CD4-positive, alpha-beta T cell treated with Interleukin-10 for 1 hour (primary cell): ENCODE results near the gene RHAG.
"Not testable (repeated sequence)": the region's sequence is repeated elsewhere in the genome, so short reads cannot be mapped to it uniquely, and the experiment has no call there.

Source experiments
- DNase-seq: peaks from one replicate; pipeline ENCODE4 v3.0.0-alpha.2; 2020

Gene RHAG

GRCh38 chr6:49635480-49635879 is 1.2 kb downstream of the RHAG start:
- no peak for DNase-seq

DNA sequence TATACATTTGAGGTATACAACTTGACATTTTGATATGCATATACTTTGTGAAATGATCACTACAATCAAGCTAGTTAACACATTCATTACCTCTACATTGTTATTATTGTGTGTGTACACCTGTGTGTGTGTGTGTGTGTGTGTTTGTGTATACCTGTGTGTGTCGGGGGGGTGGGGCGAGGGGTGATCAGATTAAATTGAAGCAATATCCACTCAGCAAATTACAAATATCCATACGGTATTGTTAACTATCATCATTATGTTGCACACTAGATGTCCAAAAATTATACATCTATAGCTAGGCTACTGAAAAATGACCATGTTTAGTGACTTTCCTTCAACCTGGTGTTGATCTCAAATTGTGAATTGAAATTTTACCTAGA is 1.8 kb downstream of the RHAG start:
- DNase-seq: no peak

DNA sequence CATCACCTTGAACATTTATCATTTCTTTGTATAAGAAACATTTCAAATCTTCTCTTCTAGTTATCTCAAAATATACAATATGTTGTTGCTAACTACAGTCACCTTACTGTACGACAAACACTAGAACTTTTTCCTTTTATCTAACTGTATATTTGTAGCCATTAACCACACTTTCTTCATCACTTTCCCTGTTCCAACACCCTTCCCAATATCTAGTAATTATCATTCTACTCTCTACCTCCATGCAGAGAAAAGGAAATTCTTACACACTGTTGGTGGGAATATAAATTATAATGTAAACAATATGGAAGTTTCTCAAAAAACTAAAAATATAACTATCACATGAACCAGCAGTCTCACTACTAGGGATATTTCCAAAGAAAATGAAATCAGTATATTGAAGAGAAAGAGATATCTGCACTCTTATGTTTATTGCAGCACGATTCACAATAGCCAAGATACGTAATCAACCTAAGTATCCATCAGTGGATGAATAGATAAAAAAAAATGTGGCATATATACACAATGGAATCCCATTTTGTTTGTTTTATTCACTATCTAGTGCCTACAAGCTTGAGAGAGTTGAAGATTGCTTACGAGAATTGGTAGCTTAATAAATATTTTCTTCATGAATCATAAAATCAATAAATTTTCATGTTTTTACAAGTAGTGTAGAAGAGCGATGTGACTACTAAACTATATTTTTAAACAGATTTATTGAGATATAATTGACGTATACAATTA is 2.4 kb downstream of the RHAG start:
- no peak for DNase-seq

- DNase-seq: no peak
Observed at GRCh38 chr6:49633541-49633940, 3.1 kb downstream of the RHAG start.

DNA sequence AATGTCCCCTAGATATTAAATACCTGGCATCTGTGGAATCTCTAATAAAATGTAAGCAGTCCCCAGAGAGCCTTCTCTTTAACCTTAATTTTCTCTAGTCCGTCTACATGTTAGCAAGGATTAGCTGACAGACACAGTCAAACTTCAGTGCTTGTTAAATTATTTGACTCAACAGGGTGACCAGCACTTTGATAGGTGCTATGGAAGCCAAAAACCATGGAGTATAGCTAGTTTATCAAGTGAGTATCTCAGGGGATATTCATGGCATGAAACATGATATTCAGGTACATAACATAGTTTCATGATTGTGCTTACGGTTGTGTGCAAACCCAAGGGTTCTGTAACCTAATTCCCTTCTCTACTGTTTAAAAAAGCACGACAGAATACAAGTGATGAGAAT is 3.9 kb downstream of the RHAG start:
- no peak for DNase-seq

GRCh38 chr6:49629485-49630088 is 7.1 kb downstream of the RHAG start:
- DNase-seq: not testable (repeated sequence)

DNA sequence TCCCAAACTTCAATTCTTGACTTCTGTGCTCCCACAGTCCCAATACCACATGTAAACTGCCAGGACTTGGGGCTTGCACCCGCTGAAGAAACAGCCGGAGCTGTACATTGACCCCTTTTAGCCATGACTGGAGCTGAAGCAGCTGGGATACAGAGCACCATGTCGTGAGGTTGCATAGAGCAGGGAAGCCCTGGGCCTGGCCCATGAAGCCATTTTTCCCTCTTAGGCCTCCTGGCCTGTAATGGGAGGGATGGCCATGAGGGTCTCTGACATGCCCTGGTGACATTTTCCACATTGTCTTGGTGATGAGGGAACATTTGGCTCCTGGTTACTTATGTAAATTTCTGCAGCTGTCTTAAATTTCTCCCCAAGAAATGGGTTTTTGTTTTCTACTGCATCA is 9.8 kb downstream of the RHAG start:
- no peak for DNase-seq

DNA sequence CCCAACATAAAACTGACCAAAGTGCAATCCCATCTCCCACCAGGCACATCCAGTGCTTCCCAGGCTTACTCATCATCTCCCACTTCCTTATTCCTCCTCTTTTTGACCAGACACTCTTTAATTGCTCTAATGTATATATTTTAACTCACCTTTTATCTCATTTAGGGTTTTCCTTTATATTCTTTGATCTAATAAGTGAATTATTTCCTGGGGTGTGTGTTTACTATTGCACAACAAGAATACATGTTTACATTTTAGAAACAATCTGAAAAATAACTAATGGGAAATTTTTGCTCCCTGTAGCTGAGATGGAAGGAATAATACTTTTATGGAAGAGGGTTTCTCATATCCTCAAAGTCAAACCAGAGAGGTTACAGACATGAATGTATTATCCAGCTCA is 18.4 kb downstream of the RHAG start:
- DNase-seq: no peak

GRCh38 chr6:49614144-49614543 is 22.5 kb downstream of the RHAG start:
- DNase-seq: not testable (repeated sequence)

- DNase-seq: no peak
Observed at GRCh38 chr6:49609285-49609684, 27.4 kb downstream of the RHAG start.

DNA sequence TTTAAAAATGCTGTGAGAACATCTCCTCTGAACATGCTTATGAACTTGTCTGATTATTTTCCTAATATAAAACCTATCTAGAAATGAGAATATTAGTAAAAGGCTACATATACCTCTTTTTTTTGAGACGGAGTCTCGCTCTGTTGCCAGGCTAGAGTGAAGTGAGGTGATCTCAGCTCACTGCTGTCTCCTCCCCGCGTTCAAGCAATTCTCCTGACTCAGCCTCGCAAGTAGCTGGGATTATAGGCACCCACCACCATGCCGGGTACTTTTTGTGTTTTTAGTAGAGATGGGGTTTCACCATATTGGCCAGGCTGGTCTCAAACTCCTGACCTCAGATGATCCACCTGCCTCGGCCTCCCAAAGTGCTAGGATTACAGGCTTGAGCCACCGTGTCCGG is 28.4 kb downstream of the RHAG start:
- not testable (repeated sequence) for DNase-seq

DNA sequence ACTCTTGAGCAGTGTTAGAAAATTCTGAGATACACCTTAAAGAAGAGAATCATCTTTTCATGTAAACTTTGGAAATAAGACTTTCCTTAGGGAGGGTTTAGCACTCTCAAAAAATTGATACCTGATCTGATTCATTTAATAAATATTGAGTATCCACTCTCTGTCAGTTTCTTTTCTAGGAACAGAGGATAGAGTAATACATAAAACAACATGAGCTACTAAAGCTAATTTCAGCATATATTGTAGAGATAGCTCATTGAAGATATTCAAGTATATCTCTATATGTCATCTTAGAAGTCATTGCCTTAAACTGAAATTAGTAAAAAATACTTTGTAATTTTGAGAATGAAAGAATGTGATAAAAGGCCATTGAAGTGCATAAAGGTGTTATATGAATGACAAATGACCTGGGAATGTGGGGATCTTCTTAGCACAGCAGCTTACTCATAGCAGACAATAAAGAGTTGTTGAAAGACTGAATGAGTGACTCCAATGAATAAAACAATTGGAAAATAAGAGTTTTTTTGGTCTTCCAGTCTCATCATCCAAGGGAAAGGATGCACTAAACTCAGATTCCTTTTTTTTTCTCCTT is 29.2 kb downstream of the RHAG start:
- DNase-seq: no peak

DNA sequence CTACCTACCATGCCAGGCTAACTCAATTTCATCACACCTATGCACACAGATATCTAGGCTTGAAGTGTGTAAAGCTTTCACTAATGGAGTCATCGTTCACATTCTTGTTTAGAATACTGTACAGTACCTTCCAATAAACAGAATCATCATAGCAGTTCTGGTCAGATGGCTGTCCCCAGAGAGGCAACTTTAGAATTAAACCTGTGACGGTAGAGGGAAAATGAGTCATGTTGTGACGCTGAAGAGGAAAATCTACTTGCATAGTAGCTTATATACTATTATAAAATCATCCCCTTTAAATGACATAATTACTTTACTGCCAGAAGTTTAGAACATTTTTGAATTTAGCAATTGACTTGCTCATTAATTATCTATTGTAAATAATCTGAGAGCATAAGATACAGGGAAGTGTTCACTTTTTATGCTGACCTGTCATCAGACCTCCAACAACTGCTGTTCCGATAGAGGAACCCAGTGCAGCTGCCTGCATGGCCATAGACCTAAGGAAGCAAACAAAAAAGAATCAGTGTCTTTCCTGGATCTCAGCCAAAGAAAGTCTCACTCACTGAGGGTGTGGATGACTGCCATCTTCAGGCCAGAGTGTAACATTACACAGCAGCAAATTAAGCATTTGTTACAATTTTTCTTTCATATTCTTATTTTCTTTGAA is 29.8 kb downstream of the RHAG start:
- peak; percentile 21 for DNase-seq

- not testable (repeated sequence) for DNase-seq
Observed at GRCh38 chr6:49604080-49604479, 32.6 kb downstream of the RHAG start.

DNA sequence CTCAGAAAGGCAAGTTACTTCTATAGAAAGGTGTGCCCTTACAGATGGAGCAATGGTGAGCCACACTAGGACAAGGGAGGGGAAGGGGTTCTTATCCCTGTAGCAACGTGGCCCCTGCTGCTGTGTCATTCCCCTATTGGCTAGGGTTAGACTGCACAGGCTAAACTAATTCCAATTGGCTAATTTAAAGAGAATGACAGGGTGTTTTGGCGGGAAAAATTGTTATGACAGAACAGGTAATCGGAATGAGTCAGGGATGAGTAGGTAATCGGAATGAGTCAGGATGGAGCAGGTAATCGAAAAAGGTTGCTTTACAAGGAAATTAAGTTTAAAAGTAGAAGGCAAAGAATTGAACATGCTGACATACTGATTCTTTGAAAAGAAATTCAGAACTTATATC is 49.4 kb downstream of the RHAG start:
- not testable (repeated sequence) for DNase-seq

GRCh38 chr6:49582529-49582928 is 54.1 kb downstream of the RHAG start:
- no peak for DNase-seq

DNA sequence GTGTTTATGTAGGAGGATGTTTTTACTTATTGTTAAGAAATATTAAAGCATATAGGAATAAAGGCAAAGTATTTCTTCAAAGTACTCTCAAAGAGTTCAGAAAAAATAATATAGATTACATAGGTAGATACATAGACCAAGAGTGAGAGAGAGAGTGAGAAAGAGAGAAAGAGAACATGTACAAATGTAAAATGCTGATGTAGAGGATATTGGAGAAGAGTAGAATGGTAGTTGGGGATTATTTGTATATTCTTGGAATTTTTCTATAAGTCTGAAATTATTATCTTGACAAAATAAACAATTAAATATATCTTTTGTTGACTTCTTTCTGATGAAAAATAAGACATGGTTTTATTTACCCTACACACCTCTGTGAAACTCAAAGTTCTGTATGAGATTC is 57.0 kb downstream of the RHAG start:
- no peak for DNase-seq

GRCh38 chr6:49576618-49577017 is 60.0 kb downstream of the RHAG start:
- no peak for DNase-seq

DNA sequence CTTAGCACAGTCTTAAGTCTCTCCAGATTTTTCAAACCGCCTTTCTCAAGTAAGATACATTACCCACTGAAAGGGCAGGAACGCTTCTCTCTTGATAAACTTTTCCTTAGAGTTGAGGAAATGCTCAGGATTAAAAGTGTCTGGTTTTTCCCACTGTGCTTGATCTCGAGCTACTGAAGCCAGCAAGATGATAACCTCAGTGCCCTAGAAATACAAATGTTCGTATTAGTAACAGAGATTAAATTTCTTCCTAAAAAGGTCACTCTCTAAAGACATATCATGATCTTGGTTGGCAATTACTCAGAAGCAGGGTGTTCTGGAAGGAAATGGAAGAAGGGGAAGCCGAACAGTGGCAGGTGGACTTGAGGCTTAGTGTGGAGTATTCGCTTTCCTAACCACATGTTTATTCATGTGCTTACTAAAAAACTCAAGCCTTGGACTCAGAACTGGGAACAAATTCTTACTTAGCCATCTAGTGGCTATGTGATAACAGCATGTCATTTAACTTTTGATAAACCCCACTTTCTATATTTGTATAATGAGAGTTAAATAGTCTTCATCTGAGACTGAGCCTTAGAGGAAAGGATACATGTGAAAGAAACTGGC is 66.1 kb downstream of the RHAG start:
- no peak for DNase-seq

DNA sequence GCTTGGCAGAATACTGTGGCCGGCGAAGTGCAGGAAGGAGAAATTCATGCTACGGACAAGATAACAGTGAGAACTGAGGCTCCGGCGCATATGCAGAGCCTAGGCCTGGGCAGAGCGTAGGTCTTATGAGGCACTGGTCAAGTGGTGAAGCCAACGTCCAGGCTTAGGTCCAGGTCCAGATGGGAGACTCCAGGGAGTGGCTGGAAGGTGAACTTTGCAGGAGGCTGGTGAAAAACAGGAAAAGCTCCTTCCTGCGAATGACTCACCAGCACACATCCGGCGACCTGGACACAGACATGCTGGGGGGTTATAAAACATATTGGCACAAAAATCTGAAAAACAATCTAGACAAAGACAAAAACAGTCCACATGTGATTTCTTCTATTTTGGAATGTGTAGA is 70.8 kb downstream of the RHAG start:
- no peak for DNase-seq

DNA sequence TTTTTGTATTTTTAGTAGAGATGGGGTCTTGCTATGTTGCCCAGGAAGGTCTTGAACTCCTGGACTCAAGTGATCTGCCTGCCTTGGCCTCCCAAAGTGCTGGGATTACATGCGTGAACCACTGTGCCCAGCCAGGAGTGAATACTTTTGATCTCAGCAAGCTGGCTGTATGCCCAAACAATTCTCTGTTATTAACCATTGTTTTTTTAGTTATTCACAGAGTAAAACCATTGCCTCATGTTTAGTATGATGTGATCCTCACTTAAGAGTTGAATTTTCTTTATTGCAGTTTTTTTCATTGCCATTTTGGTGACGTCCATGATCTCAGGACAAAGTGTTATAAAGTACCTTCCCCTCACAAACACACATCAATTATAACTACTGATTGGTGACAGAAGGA is 71.4 kb downstream of the RHAG start:
- no peak for DNase-seq

DNA sequence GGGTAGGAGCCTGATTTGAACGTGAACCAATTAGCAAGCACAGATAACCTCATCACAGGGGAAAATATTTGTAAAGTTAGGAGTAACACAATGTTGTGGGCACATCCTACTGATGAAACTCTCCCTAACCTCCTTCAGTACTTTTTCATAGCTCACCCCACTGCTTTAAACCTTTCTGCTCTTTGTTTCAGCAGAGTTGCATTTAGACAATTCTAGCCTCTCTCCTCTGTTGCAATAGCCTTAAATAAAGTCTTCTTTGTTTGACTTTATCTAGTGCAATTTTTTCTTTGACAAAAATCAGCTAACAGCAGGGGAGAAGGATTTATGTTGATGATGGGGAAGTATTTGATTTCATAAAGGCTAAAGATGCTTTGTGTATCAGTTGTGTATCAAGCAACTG is 72.1 kb downstream of the RHAG start:
- DNase-seq: no peak
